ENCODE results near the gene SLC8A1.

Gene SLC8A1

DNA sequence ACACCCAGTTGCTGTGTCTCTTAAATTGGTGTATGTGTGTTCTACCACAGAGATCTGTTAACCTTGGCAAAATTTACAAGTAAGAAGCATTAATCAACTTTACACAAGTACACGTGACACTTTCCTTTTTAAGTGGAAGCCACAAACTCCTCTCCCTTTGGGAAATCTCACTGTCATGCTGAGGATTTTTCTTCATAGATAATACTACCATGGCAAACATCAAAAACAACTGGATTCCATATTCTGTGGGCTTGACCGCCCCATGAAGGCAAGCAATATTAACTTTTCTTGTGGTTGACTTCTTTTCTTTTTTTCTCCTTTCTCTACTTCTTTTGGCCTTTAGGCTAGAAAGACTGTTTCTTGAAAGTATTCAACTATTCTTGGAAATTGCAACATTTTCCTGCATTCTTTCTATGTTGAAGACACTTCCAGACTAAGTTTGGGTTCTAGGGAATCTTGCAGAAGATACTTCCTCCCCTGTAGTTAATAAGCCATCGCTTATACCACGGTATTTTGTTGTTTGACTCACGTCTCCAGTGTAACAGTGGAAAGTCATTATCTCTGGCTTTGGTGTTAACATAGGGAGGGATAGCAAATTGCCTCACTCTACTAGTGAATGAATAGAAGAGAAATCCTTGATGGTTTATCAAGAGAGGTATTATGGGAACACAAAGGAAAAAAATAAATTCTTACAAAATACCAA, 79.5 kb downstream of the SLC8A1 start:
- TF ChIP-seq CTCF (IDR thresholded peaks at IDR 0.05; ENCODE audit: borderline replicate concordance, extremely low read depth, low read length, poor library complexity, severe bottlenecking), result no peak
- no peak for TF ChIP-seq EZH2 (IDR thresholded peaks at IDR 0.05; ENCODE audit: borderline replicate concordance, low read depth, low read length, severe bottlenecking)
- Histone ChIP-seq H3K4me2 (ENCODE audit: insufficient read depth, low read length) (no peak overlapping the region), H3K27me3 (ENCODE audit: insufficient read depth, low read length, poor library complexity) (no peaks in the 10 kb centered on the region)

GRCh38 chr2:40371525-40372282, 80.2 kb downstream of the SLC8A1 start:
- H3K27ac ChIP-seq (ENCODE audit: low read length), result no peak overlapping the region
- TF ChIP-seq CTCF (IDR thresholded peaks at IDR 0.05; ENCODE audit: borderline replicate concordance, extremely low read depth, low read length, poor library complexity, severe bottlenecking) (no peak), EZH2 (IDR thresholded peaks at IDR 0.05; ENCODE audit: borderline replicate concordance, low read depth, low read length, severe bottlenecking) (no peak)
- no peak for DNase-seq
- no peaks in the 10 kb centered on the region for H3K4me1 ChIP-seq (ENCODE audit: insufficient read depth, low read length)
- 0 out of 2 replicates have a peak, but pooled peaks cover 3% of the 10 kb centered on the region for H4K20me1 ChIP-seq (ENCODE audit: insufficient read depth, low read length)
- H3K4me2 ChIP-seq (ENCODE audit: insufficient read depth, low read length), result no peak overlapping the region
- H3K9me3 ChIP-seq (ENCODE audit: insufficient read depth, low read length, severe bottlenecking), result no peaks in the 10 kb centered on the region
- H3K27me3 ChIP-seq (ENCODE audit: insufficient read depth, low read length, poor library complexity), result no peaks in the 10 kb centered on the region
- H2AFZ ChIP-seq (ENCODE audit: low read depth, low read length), result no peak overlapping the region
- no peak overlapping the region for H3K4me3 ChIP-seq (ENCODE audit: low read depth in 1 of 2, low read length in 2 of 2)
- ATAC-seq (ENCODE audit: insufficient read depth, low read depth), result 0 out of 3 replicates have a peak, but pooled peaks have one; percentile 39
- H3K9ac ChIP-seq (ENCODE audit: low read depth, low read length), result no peak overlapping the region
- peaks cover 14% of the 10 kb centered on the region for H3K79me2 ChIP-seq (ENCODE audit: insufficient read depth, low read length)
- no peaks in the 10 kb centered on the region for H3K36me3 ChIP-seq (ENCODE audit: insufficient read depth, low read length)

More for the DNA sequence above, 79.5 kb downstream of the SLC8A1 start:
- Histone ChIP-seq H3K9me3 (ENCODE audit: insufficient read depth, low read length, severe bottlenecking) (no peaks in the 10 kb centered on the region), H3K79me2 (ENCODE audit: insufficient read depth, low read length) (peaks cover 12% of the 10 kb centered on the region), H3K9ac (ENCODE audit: low read depth, low read length) (no peak overlapping the region), H3K36me3 (ENCODE audit: insufficient read depth, low read length) (no peaks in the 10 kb centered on the region), H3K4me1 (ENCODE audit: insufficient read depth, low read length) (no peaks in the 10 kb centered on the region), H2AFZ (ENCODE audit: low read depth, low read length) (no peak overlapping the region), H3K4me3 (ENCODE audit: low read depth in 1 of 2, low read length in 2 of 2) (no peak overlapping the region), H4K20me1 (ENCODE audit: insufficient read depth, low read length) (0 out of 2 replicates have a peak, but pooled peaks cover 3% of the 10 kb centered on the region), H3K27ac (ENCODE audit: low read length) (no peak overlapping the region)
- DNase-seq, result no peak
- no peak for ATAC-seq (ENCODE audit: insufficient read depth, low read depth)

DNA sequence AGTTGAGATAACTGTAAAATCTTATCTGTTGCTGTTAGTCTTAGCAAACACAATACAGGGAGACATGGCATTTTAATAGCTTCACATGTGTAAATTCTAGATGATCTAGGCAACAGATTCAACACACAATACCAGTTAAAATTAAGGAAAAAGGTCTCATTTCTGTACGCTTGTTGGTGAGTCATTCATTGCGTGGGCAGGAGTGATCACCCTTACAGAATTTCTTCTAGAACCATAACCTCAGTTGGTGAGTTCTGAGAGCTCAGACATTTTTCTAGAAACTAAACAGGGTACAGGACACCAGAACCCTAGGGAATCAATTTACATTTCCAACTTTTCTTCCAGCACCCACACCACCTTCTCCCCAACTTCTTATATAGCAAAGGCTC, 81.9 kb downstream of the SLC8A1 start:
- no peak overlapping the region for H3K4me3 ChIP-seq (ENCODE audit: low read depth in 1 of 2, low read length in 2 of 2)
- no peak overlapping the region for H3K4me2 ChIP-seq (ENCODE audit: insufficient read depth, low read length)
- DNase-seq (no peak), ATAC-seq (ENCODE audit: insufficient read depth, low read depth) (no peak)
- H3K9me3 ChIP-seq (ENCODE audit: insufficient read depth, low read length, severe bottlenecking), result no peaks in the 10 kb centered on the region
- H3K4me1 ChIP-seq (ENCODE audit: insufficient read depth, low read length), result peaks cover 13% of the 10 kb centered on the region
- H3K79me2 ChIP-seq (ENCODE audit: insufficient read depth, low read length), result peaks cover 17% of the 10 kb centered on the region
- TF ChIP-seq CTCF (IDR thresholded peaks at IDR 0.05; ENCODE audit: borderline replicate concordance, extremely low read depth, low read length, poor library complexity, severe bottlenecking), result no peak
- TF ChIP-seq EZH2 (IDR thresholded peaks at IDR 0.05; ENCODE audit: borderline replicate concordance, low read depth, low read length, severe bottlenecking), result no peak
- no peak overlapping the region for H3K9ac ChIP-seq (ENCODE audit: low read depth, low read length)
- no peaks in the 10 kb centered on the region for H3K27me3 ChIP-seq (ENCODE audit: insufficient read depth, low read length, poor library complexity)
- no peaks in the 10 kb centered on the region for H3K36me3 ChIP-seq (ENCODE audit: insufficient read depth, low read length)
- 0 out of 2 replicates have a peak, but pooled peaks cover 3% of the 10 kb centered on the region for H4K20me1 ChIP-seq (ENCODE audit: insufficient read depth, low read length)
- H3K27ac ChIP-seq (ENCODE audit: low read length), result no peak overlapping the region
- no peak overlapping the region for H2AFZ ChIP-seq (ENCODE audit: low read depth, low read length)
